ENCODE results near the gene LCN2. TPM values are rescaled to one million over a fixed set of nuclear protein-coding genes. Genes with fewer than 3 reads are reported as not detected.
A peak's percentile ranks its signal among the peaks of the same experiment; 100 is the strongest.
"Not testable (repeated sequence)": the region's sequence is repeated elsewhere in the genome, so short reads cannot be mapped to it uniquely, and the experiment has no call there.

Gene LCN2
- total RNA-seq, 1 donor from 2014 or later = not detected

DNA sequence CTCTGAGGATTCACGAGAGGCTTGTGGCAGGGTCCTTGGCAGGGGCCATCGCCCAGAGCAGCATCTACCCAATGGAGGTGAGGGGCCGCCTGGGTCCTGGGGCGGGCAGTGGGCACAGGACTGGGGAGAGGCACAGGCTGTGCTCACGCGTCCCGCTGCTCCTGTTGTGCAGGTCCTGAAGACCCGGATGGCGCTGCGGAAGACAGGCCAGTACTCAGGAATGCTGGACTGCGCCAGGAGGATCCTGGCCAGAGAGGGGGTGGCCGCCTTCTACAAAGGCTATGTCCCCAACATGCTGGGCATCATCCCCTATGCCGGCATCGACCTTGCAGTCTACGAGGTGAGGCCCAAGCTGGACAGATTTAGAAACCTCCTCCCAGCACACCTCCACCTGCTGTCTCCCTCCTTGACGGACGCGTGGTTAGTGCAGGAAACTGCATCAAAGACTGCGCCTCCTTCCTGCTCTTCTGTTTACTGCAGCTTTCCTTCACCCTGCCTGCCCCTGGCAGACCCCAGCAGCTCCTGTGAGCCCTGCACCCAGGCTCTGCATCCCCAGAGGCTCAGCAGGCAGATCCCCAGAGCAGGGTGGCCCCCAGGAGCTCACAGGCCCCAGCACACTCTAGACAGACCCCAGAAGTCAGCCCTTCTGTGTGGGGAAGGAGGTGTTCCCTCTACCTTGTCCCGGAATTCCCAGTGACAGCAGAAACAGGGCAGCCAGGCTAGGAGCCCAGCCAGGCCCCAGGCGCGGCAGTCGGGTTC lies 42.9 kb upstream of the LCN2 start:
- peaks cover 78% of the 10 kb centered on the region for H3K36me3 ChIP-seq
- intact Hi-C loops (cut with micrococcal nuclease) = no loop called here
- TF ChIP-seq, protein P1, sequence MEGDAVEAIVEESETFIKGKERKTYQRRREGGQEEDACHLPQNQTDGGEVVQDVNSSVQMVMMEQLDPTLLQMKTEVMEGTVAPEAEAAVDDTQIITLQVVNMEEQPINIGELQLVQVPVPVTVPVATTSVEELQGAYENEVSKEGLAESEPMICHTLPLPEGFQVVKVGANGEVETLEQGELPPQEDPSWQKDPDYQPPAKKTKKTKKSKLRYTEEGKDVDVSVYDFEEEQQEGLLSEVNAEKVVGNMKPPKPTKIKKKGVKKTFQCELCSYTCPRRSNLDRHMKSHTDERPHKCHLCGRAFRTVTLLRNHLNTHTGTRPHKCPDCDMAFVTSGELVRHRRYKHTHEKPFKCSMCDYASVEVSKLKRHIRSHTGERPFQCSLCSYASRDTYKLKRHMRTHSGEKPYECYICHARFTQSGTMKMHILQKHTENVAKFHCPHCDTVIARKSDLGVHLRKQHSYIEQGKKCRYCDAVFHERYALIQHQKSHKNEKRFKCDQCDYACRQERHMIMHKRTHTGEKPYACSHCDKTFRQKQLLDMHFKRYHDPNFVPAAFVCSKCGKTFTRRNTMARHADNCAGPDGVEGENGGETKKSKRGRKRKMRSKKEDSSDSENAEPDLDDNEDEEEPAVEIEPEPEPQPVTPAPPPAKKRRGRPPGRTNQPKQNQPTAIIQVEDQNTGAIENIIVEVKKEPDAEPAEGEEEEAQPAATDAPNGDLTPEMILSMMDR (IDR thresholded peaks at IDR 0.05; ENCODE audit: borderline replicate concordance) = no peak
- H3K9me3 ChIP-seq (replicated peaks) = no peaks in the 10 kb centered on the region
- H3K27me3 ChIP-seq (ENCODE audit: low read depth) = no peaks in the 10 kb centered on the region
- no peak overlapping the region for H3K27ac ChIP-seq (replicated peaks)
- H3K4me3 ChIP-seq = no peak overlapping the region
- peaks cover 41% of the 10 kb centered on the region for H3K4me1 ChIP-seq
- DNase-seq = no peak

DNA sequence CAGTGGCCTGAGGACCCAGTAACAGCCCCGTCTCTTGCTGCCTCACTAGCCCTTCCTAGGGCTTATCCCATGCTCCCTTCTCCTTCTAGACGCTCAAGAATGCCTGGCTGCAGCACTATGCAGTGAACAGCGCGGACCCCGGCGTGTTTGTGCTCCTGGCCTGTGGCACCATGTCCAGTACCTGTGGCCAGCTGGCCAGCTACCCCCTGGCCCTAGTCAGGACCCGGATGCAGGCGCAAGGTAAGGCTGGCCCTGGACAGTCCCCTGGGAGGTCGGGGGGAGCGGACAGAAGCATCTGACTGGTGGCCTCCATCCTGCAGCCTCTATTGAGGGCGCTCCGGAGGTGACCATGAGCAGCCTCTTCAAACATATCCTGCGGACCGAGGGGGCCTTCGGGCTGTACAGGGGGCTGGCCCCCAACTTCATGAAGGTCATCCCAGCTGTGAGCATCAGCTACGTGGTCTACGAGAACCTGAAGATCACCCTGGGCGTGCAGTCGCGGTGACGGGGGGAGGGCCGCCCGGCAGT lies 42.2 kb upstream of the LCN2 start:
- Histone ChIP-seq H3K36me3 (peaks cover 71% of the 10 kb centered on the region), H3K4me3 (no peak overlapping the region), H3K4me1 (peaks cover 35% of the 10 kb centered on the region), H3K27ac (replicated peaks) (no peak overlapping the region), H3K27me3 (ENCODE audit: low read depth) (no peaks in the 10 kb centered on the region), H3K9me3 (replicated peaks) (no peaks in the 10 kb centered on the region)
- TF ChIP-seq, protein P1 (IDR thresholded peaks at IDR 0.05; ENCODE audit: borderline replicate concordance) = no peak
- intact Hi-C loops (cut with micrococcal nuclease) = no loop called here
- DNase-seq = peak; percentile 12

DNA sequence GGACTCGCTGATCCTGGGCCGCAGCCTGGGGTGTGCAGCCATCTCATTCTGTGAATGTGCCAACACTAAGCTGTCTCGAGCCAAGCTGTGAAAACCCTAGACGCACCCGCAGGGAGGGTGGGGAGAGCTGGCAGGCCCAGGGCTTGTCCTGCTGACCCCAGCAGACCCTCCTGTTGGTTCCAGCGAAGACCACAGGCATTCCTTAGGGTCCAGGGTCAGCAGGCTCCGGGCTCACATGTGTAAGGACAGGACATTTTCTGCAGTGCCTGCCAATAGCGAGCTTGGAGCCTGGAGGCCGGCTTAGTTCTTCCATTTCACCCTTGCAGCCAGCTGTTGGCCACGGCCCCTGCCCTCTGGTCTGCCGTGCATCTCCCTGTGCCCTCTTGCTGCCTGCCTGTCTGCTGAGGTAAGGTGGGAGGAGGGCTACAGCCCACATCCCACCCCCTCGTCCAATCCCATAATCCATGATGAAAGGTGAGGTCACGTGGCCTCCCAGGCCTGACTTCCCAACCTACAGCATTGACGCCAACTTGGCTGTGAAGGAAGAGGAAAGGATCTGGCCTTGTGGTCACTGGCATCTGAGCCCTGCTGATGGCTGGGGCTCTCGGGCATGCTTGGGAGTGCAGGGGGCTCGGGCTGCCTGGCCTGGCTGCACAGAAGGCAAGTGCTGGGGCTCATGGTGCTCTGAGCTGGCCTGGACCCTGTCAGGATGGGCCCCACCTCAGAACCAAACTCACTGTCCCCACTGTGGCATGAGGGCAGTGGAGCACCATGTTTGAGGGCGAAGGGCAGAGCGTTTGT lies 41.6 kb upstream of the LCN2 start:
- H3K4me3 ChIP-seq = no peak overlapping the region
- DNase-seq = peak; percentile 13
- H3K36me3 ChIP-seq = peaks cover 65% of the 10 kb centered on the region
- no peaks in the 10 kb centered on the region for H3K27me3 ChIP-seq (ENCODE audit: low read depth)
- no peaks in the 10 kb centered on the region for H3K9me3 ChIP-seq (replicated peaks)
- TF ChIP-seq, protein P1 (IDR thresholded peaks at IDR 0.05; ENCODE audit: borderline replicate concordance) = no peak
- peaks cover 28% of the 10 kb centered on the region for H3K4me1 ChIP-seq
- intact Hi-C loops (cut with micrococcal nuclease) = no loop called here
- no peak overlapping the region for H3K27ac ChIP-seq (replicated peaks)

DNA sequence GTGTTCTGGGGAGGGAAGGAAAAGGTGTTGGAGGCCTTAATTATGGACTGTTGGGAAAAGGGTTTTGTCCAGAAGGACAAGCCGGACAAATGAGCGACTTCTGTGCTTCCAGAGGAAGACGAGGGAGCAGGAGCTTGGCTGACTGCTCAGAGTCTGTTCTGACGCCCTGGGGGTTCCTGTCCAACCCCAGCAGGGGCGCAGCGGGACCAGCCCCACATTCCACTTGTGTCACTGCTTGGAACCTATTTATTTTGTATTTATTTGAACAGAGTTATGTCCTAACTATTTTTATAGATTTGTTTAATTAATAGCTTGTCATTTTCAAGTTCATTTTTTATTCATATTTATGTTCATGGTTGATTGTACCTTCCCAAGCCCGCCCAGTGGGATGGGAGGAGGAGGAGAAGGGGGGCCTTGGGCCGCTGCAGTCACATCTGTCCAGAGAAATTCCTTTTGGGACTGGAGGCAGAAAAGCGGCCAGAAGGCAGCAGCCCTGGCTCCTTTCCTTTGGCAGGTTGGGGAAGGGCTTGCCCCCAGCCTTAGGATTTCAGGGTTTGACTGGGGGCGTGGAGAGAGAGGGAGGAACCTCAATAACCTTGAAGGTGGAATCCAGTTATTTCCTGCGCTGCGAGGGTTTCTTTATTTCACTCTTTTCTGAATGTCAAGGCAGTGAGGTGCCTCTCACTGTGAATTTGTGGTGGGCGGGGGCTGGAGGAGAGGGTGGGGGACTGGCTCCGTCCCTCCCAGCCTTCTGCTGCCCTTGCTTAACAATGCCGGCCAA lies 40.8 kb upstream of the LCN2 start:
- intact Hi-C loops (cut with micrococcal nuclease) = no loop called here
- no peaks in the 10 kb centered on the region for H3K9me3 ChIP-seq (replicated peaks)
- peaks cover 60% of the 10 kb centered on the region for H3K36me3 ChIP-seq
- H3K4me1 ChIP-seq = peaks cover 20% of the 10 kb centered on the region
- H3K27me3 ChIP-seq (ENCODE audit: low read depth) = no peaks in the 10 kb centered on the region
- no peak overlapping the region for H3K27ac ChIP-seq (replicated peaks)
- no peak overlapping the region for H3K4me3 ChIP-seq
- TF ChIP-seq, protein P1 (IDR thresholded peaks at IDR 0.05; ENCODE audit: borderline replicate concordance) = no peak
- DNase-seq = peak; percentile 5

DNA sequence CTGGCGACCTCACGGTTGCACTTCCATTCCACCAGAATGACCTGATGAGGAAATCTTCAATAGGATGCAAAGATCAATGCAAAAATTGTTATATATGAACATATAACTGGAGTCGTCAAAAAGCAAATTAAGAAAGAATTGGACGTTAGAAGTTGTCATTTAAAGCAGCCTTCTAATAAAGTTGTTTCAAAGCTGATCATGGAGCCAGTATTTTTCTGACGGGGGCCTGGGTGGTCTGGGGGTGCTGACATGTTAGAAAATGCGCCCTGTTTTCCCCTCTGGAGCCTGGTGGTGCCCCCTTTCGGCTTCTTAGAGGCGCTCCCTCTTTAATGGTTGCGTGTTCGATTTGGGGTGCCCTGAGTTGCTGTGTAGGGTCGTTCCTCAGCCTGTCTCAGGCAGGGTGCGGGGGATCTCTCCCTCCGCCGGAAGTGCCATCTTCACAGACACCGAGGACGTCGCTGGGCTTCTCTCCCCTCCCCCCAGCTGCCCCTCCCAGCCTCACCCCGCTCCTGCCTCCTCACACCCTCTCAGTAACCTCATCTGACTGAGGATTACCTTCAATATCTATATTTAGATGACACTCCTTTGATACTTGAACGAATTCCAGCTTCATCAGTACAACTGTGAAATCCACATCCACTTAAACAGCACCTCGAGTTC lies 40.1 kb upstream of the LCN2 start:
- intact Hi-C loops (cut with micrococcal nuclease) = no loop called here
- Histone ChIP-seq H3K27ac (replicated peaks) (no peak overlapping the region), H3K4me3 (no peak overlapping the region), H3K4me1 (peaks cover 19% of the 10 kb centered on the region), H3K9me3 (replicated peaks) (no peaks in the 10 kb centered on the region), H3K36me3 (peaks cover 59% of the 10 kb centered on the region), H3K27me3 (ENCODE audit: low read depth) (no peaks in the 10 kb centered on the region)
- peak; percentile 10 for DNase-seq
- TF ChIP-seq, protein P1 (IDR thresholded peaks at IDR 0.05; ENCODE audit: borderline replicate concordance) = no peak

DNA sequence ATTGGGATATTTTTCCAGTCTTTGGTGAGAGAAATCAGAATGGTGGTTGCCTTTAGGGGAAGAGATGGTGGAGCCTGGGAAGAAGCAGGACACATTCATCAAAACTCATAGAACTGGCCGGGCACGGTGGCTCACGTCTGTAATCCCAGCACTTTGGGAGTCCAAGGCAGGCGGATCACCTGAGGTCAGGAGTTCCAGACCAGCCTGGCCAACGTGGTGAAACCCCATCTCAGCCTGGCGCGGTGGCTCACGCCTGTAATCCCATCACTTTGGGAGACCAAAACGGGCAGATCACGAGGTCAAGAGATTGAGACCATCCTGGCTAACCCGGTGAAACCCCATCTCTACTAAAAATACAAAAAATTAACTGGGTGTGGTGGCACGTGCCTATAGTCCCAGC lies 37.5 kb upstream of the LCN2 start:
- intact Hi-C loops (cut with micrococcal nuclease) = loop anchor here (10.0 kb wide), 1 partner anchor 167 kb away; no protein-coding TSS in a partner anchor

More for the DNA sequence above, 37.5 kb upstream of the LCN2 start:
- not testable (repeated sequence) for H3K27ac ChIP-seq (replicated peaks); H3K4me3 ChIP-seq; H3K9me3 ChIP-seq (replicated peaks); H3K27me3 ChIP-seq (ENCODE audit: low read depth)
- peak; percentile 9 for DNase-seq
- Histone ChIP-seq H3K36me3 (peaks cover 47% of the 10 kb centered on the region), H3K4me1 (peaks cover 19% of the 10 kb centered on the region)

Measured in left ventricle myocardium inferior (tissue), 1 donor.